GM12865 (cell line): Measurements from ENCODE around the gene TCF7L1.

Experiments used
- DNase-seq: peaks from one replicate; pipeline ENCODE4 v3.0.0; 2010; ENCODE audit warnings: low read depth
- H3K4me3 ChIP-seq: 2 replicates; pipeline ENCODE4 v1.5.1; 2011; ENCODE audit warnings: mild to moderate bottlenecking, low read depth, low read length, control low read depth
- CTCF ChIP-seq: IDR thresholded peaks from 2 replicates; pipeline ENCODE4 v1.5.1; 2011; ENCODE audit warnings: low read length, control low read depth, low read depth, inconsistent platforms; ENCODE audit not compliant: insufficient read depth; ENCODE audit errors: missing control alignments

TCF7L1 gene

GRCh38 chr2:85237849-85238565 is 104.8 kb downstream of the TCF7L1 start:
- no peak overlapping the region for H3K4me3 ChIP-seq
- TF ChIP-seq CTCF = no peak
- DNase-seq = no peak

- TF ChIP-seq CTCF = no peak
- DNase-seq = no peak
- H3K4me3 ChIP-seq = no peak overlapping the region
These were observed 105.4 kb downstream of the TCF7L1 start for GRCh38 chr2:85238607-85239006.

GRCh38 chr2:85239102-85239501 is 105.9 kb downstream of the TCF7L1 start:
- no peak for TF ChIP-seq CTCF

GRCh38 chr2:85240055-85240454 is 106.9 kb downstream of the TCF7L1 start:
- DNase-seq = no peak
- no peak overlapping the region for H3K4me3 ChIP-seq
- no peak for TF ChIP-seq CTCF

More at GRCh38 chr2:85239102-85239501, 105.9 kb downstream of the TCF7L1 start:
- H3K4me3 ChIP-seq = no peak overlapping the region
- DNase-seq = no peak

- TF ChIP-seq CTCF = no peak
- H3K4me3 ChIP-seq = no peak overlapping the region
- no peak for DNase-seq
These were observed 109.1 kb downstream of the TCF7L1 start for GRCh38 chr2:85242321-85242720.

GRCh38 chr2:85243101-85244072 is 110.2 kb downstream of the TCF7L1 start:
- DNase-seq = peak; percentile 21
- no peak overlapping the region for H3K4me3 ChIP-seq
- peak; percentile 23 for TF ChIP-seq CTCF
